Fibroblast of lung (primary cell): Measurements from ENCODE around the gene FBLN1.
"Not testable (repeated sequence)": the region's sequence is repeated elsewhere in the genome, so short reads cannot be mapped to it uniquely, and the experiment has no call there.

ENCODE experiments used
- EZH2 ChIP-seq: IDR thresholded peaks from 2 replicates; pipeline ENCODE4 v1.5.1; 2012; ENCODE audit warnings: low read length, control low read depth, mild to moderate bottlenecking; ENCODE audit errors: missing control alignments
- TF ChIP-seq, protein P1 (sequence below), 2 donors: IDR thresholded peaks in 1 of 2; conservative IDR thresholded peaks in 1 of 2; 1 replicate in 1 of 2; 2 replicates in 1 of 2; pipeline ENCODE4 v1.5.1; 2011 to 2012; ENCODE audit warnings: low read length in 2 of 2, control low read depth in 1 of 2, inconsistent platforms in 1 of 2, low read depth in 1 of 2, mild to moderate bottlenecking in 1 of 2

DNA sequence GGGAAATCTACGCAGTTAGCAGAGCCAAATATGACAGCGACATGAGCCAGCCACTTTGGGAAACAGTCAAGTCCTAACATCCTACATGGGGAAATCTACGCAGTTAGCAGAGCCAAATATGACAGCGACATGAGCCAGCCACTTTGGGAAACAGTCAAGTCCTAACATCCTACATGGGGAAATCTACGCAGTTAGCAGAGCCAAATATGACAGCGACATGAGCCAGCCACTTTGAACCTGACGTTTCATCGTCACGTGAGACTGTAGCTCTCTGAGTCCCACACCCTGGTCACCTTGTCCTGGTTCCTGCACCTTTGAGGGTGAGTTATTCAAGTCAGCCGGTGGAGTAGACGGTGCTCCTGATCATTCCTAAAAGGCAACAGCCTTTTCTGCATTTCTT is 105.4 kb downstream of the FBLN1 start:
- TF ChIP-seq, protein P1, sequence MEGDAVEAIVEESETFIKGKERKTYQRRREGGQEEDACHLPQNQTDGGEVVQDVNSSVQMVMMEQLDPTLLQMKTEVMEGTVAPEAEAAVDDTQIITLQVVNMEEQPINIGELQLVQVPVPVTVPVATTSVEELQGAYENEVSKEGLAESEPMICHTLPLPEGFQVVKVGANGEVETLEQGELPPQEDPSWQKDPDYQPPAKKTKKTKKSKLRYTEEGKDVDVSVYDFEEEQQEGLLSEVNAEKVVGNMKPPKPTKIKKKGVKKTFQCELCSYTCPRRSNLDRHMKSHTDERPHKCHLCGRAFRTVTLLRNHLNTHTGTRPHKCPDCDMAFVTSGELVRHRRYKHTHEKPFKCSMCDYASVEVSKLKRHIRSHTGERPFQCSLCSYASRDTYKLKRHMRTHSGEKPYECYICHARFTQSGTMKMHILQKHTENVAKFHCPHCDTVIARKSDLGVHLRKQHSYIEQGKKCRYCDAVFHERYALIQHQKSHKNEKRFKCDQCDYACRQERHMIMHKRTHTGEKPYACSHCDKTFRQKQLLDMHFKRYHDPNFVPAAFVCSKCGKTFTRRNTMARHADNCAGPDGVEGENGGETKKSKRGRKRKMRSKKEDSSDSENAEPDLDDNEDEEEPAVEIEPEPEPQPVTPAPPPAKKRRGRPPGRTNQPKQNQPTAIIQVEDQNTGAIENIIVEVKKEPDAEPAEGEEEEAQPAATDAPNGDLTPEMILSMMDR (conservative IDR thresholded peaks at IDR 0.05 in 1 of 2, IDR thresholded peaks at IDR 0.05 in 1 of 2; ENCODE audit: low read depth in 1 of 2, low read length in 2 of 2) = not testable (repeated sequence)
- not testable (repeated sequence) for TF ChIP-seq EZH2
